ENCODE measurements around the gene SLC1A5. TPM values are rescaled to one million over a fixed set of nuclear protein-coding genes. Genes with fewer than 3 reads are reported as not detected.

The SLC1A5 gene
- total RNA-seq (2022) (497 and 512 TPM in 2 replicates), Bru-seq, nascent RNA (percentile 96 among the genes with signal in this experiment), BruChase-seq, experiment 1, labeled RNA remaining after a 2-hour chase (percentile 98 among the genes with signal in this experiment), BruChase-seq, experiment 2, labeled RNA remaining after a 6-hour chase (percentile 99 among the genes with signal in this experiment)
- long read RNA-seq, transcript SLC1A5-201 (8 exons, 1,750 nt): minor isoform, 41 of 1,023 reads
- long read RNA-seq, transcript SLC1A5-202 (7 exons, 1,872 nt): minor isoform, 10 of 1,023 reads
- long read RNA-seq, transcript SLC1A5-203 (8 exons, 2,882 nt): major isoform, 756 of 1,023 reads
- long read RNA-seq, transcript SLC1A5-205 (7 exons, 2,031 nt): minor isoform, 67 of 1,023 reads
- long read RNA-seq, partial matches to known transcripts: 52 of 1,023 reads
- long read RNA-seq, other reads (novel, unspliced or antisense): 97 of 1,023 reads

DNA sequence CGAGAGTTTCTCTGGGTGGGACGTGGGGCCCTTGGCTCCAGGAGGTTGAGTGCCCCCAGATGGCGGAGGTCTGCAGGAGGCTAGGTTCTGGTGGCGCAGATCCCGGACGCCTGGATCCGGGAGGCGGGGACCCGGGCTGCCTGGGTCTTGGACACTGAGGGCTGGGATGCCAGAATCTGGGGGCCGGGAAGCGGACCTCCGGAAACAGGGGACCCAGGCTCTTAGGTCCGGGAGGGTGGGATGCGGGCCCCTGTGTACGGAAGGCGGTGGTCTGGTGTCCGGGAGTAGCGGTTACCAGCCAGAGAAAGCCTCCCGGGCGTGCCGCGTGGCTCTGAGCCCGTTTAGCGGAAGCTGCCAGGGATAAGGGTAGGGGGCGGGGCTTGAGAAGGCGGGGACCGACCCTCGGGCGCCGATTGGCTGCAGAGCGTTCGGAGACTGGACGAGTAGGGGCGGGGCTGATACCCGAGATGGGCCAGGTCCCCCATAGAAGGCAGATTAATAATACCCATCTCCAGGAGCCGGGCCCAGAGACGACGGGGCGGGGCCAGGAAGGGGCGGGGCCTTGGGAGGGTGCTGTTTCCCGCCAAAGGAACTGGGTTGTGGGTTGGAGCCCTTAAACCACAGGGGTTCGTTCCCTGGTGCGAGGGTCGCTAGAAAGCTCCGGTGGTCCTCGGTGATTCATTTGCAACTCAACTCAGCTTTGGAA, at the start of gene SLC1A5:
SLC1A5 (minus strand) TSS at position 333 of the 706 bp plus-strand sequence. CDS start 629 bp downstream, outside the sequence.
- H3K36me3 ChIP-seq (ENCODE audit: control insufficient read depth, insufficient read depth, low read length): peaks cover 10% of the 10 kb centered on the region
- H3K4me1 ChIP-seq: peaks cover 34% of the 10 kb centered on the region
- H3K36me3 Mint-ChIP-seq (ENCODE audit: insufficient read depth, unreplicated experiment): peaks cover 54% of the 10 kb centered on the region
- no peaks in the 10 kb centered on the region for H3K27me3 ChIP-seq (replicated peaks; ENCODE audit: control insufficient read depth, insufficient read depth, low read length)
- H3K4me3 Mint-ChIP-seq (ENCODE audit: unreplicated experiment): peak within 1 kb of the TSS; percentile 99
- H3K4me3 ChIP-seq (ENCODE audit: low read depth, low read length): peak within 1 kb of the TSS; percentile 84
- H3K27ac Mint-ChIP-seq (ENCODE audit: unreplicated experiment): peak within 1 kb of the TSS; percentile 99
- H3K4me1 Mint-ChIP-seq (ENCODE audit: low read depth, unreplicated experiment): peaks cover 42% of the 10 kb centered on the region
- no TSS peak for BruUV-seq (replicated peaks)
- no peaks in the 10 kb centered on the region for H3K9me3 Mint-ChIP-seq (ENCODE audit: unreplicated experiment)
- POLR2A ChIA-PET: interaction anchor here (0.5 to 1.0 kb wide), 12 partner anchors 8 to 1589 kb away, joined by 3 to 11 read pairs (median 4); partner anchors contain the start of genes ARHGAP35, CCDC9 and FBXO46
- no peaks in the 10 kb centered on the region for H3K27me3 Mint-ChIP-seq (ENCODE audit: insufficient read depth, unreplicated experiment)
- TF ChIP-seq, protein P1, sequence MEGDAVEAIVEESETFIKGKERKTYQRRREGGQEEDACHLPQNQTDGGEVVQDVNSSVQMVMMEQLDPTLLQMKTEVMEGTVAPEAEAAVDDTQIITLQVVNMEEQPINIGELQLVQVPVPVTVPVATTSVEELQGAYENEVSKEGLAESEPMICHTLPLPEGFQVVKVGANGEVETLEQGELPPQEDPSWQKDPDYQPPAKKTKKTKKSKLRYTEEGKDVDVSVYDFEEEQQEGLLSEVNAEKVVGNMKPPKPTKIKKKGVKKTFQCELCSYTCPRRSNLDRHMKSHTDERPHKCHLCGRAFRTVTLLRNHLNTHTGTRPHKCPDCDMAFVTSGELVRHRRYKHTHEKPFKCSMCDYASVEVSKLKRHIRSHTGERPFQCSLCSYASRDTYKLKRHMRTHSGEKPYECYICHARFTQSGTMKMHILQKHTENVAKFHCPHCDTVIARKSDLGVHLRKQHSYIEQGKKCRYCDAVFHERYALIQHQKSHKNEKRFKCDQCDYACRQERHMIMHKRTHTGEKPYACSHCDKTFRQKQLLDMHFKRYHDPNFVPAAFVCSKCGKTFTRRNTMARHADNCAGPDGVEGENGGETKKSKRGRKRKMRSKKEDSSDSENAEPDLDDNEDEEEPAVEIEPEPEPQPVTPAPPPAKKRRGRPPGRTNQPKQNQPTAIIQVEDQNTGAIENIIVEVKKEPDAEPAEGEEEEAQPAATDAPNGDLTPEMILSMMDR (IDR thresholded peaks at IDR 0.05; ENCODE audit: insufficient read depth in 1 of 2, low read depth in 1 of 2, low read length in 1 of 2, severe bottlenecking in 1 of 2, unreplicated experiment in 1 of 2): no peak
- peak; percentile 99 for DNase-seq
- no peaks in the 10 kb centered on the region for H3K9me3 ChIP-seq
- intact Hi-C loops (cut with micrococcal nuclease; ENCODE audit: unreplicated experiment): loop anchor here (1.0 to 2.0 kb wide), 2 partner anchors 15 to 62 kb away; partner anchors contain the start of gene AP2S1
- CTCF ChIA-PET: interaction anchor here (0.7 kb wide), 1 partner anchor 42 kb away, joined by 3 read pairs; no protein-coding TSS in a partner anchor

DNA sequence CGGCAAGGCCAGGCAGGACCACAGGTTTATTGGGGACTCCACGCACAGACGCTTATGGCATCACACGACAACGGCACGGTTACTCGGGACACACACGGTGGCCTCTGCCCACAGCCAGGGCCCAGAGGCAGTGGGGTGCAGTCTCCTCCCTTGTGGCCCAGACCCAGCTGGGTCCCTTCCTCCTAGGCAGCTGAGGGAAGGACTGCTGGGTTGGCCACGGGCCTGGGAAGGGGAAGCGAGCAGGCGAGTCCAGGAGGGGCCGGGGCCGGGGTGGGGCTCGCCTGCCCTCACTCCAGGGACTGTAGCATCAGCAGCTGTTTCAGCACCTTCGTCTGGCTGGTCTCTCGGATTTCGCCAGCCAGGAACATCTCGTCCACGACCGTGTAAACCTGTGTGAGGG, 49.8 kb upstream of the SLC1A5 start:
- intact Hi-C loops (cut with micrococcal nuclease; ENCODE audit: unreplicated experiment): no loop called here
- no peaks in the 10 kb centered on the region for H3K27me3 Mint-ChIP-seq (ENCODE audit: insufficient read depth, unreplicated experiment)
- peaks cover 1% of the 10 kb centered on the region; the same call in 1 of the 2 replicates for H3K36me3 ChIP-seq (ENCODE audit: control insufficient read depth, insufficient read depth, low read length)
- TF ChIP-seq, protein P1 (IDR thresholded peaks at IDR 0.05; ENCODE audit: insufficient read depth in 1 of 2, low read depth in 1 of 2, low read length in 1 of 2, severe bottlenecking in 1 of 2, unreplicated experiment in 1 of 2): no peak
- H3K4me1 ChIP-seq: peaks cover 1% of the 10 kb centered on the region
- POLR2A ChIA-PET: no interaction called here
- BruUV-seq (replicated peaks): TSS peak; percentile 74
- H3K4me3 ChIP-seq (ENCODE audit: low read depth, low read length): no peak overlapping the region
- H3K27ac Mint-ChIP-seq (ENCODE audit: unreplicated experiment): no peak overlapping the region
- H3K36me3 Mint-ChIP-seq (ENCODE audit: insufficient read depth, unreplicated experiment): peaks cover 76% of the 10 kb centered on the region
- no peaks in the 10 kb centered on the region for H3K9me3 Mint-ChIP-seq (ENCODE audit: unreplicated experiment)
- no peaks in the 10 kb centered on the region for H3K27me3 ChIP-seq (replicated peaks; ENCODE audit: control insufficient read depth, insufficient read depth, low read length)
- no peak overlapping the region for H3K4me3 Mint-ChIP-seq (ENCODE audit: unreplicated experiment)
- H3K4me1 Mint-ChIP-seq (ENCODE audit: low read depth, unreplicated experiment): peaks cover 16% of the 10 kb centered on the region
- CTCF ChIA-PET: no interaction called here
- no peak for DNase-seq
- H3K9me3 ChIP-seq: no peaks in the 10 kb centered on the region

DNA sequence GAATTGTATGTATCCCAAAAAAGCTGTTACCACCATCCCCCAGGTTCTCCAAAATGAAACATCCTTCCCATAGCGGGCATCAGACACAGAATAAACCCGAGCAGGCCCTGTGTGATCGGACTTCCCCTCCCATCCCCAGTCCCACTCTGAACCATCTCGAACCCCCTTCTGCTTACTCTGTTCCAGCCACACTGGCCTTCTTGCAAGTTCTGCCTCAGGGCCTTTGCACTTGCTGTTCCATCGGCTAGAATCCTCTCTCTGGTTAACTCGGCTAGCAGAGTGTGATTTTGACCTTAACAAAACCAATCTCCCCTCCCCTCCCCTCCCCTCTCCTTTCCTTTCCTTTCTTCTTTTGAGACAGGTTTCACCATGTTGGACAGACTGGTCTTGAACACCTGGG, 46.6 kb upstream of the SLC1A5 start:
- no peak for DNase-seq
- no peaks in the 10 kb centered on the region for H3K27me3 Mint-ChIP-seq (ENCODE audit: insufficient read depth, unreplicated experiment)
- intact Hi-C loops (cut with micrococcal nuclease; ENCODE audit: unreplicated experiment): no loop called here
- peaks cover 55% of the 10 kb centered on the region for H3K36me3 Mint-ChIP-seq (ENCODE audit: insufficient read depth, unreplicated experiment)
- H3K4me1 ChIP-seq: no peaks in the 10 kb centered on the region; the same call in 1 of the 2 replicates
- peaks cover 10% of the 10 kb centered on the region for H3K9me3 Mint-ChIP-seq (ENCODE audit: unreplicated experiment)
- POLR2A ChIA-PET: interaction anchor here (0.6 kb wide), 1 partner anchor 1143 kb away, joined by 3 read pairs; no protein-coding TSS in a partner anchor
- no peaks in the 10 kb centered on the region for H3K27me3 ChIP-seq (replicated peaks; ENCODE audit: control insufficient read depth, insufficient read depth, low read length)
- no peak overlapping the region for H3K27ac Mint-ChIP-seq (ENCODE audit: unreplicated experiment)
- peaks cover 3% of the 10 kb centered on the region; the same call in 1 of the 2 replicates for H3K9me3 ChIP-seq
- TF ChIP-seq, protein P1 (IDR thresholded peaks at IDR 0.05; ENCODE audit: insufficient read depth in 1 of 2, low read depth in 1 of 2, low read length in 1 of 2, severe bottlenecking in 1 of 2, unreplicated experiment in 1 of 2): no peak
- H3K4me3 ChIP-seq (ENCODE audit: low read depth, low read length): no peak overlapping the region
- CTCF ChIA-PET: no interaction called here
- no peak overlapping the region for H3K4me3 Mint-ChIP-seq (ENCODE audit: unreplicated experiment)
- no peaks in the 10 kb centered on the region; the same call in 1 of the 2 replicates for H3K36me3 ChIP-seq (ENCODE audit: control insufficient read depth, insufficient read depth, low read length)
- H3K4me1 Mint-ChIP-seq (ENCODE audit: low read depth, unreplicated experiment): peaks cover 4% of the 10 kb centered on the region
- no TSS peak for BruUV-seq (replicated peaks)

Data from Caco-2 (cell line).